ENCODE measurements around the gene AAK1.
"Not testable (repeated sequence)": the region's sequence is repeated elsewhere in the genome, so short reads cannot be mapped to it uniquely, and the experiment has no call there.

AAK1 gene

GRCh38 chr2:69566669-69567068 is 76.9 kb downstream of the AAK1 start:
- no peak for DNase-seq

DNA sequence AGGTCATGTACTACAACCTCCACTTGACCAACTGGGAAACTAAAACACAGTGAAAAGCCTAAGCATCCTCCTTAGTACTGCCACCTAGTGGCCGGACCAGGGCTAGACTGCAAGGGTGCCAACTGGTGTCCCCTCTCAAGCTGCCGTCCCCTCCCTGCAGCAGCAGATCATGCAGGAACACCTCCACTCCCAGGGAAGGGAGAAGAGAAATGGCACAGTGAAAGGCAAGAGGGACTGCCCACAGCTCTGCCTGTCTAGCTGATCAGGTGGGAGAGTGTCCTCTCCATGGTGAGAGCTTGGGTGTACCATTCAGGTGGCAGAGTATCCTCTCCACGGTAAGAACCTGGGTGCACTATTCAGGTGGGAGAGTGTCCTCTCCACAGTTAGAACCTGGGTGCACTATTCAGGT is 78.1 kb downstream of the AAK1 start:
- DNase-seq = peak; percentile 47

- no peak for DNase-seq
Measured at GRCh38 chr2:69564604-69565003, 78.9 kb downstream of the AAK1 start.

GRCh38 chr2:69563021-69563420 is 80.5 kb downstream of the AAK1 start:
- no peak for DNase-seq

DNA sequence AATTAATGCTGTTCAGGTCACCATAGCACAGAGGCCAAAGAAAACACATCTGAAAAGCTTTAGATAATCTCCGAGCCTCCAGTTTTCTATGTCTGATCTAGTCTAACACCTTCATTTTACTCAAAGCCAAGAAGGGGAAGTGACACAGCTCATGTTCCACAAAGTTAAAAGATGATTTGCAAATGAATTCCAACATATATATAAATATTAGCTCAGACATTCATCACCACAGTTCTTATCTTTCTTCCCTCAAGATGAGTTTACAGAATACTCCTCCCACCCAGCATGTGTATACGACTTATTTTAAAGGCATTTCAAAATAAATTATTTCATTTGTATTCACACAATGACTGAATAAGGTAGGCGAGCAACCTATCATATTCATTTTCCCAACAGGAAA is 82.4 kb downstream of the AAK1 start:
- DNase-seq = no peak

DNA sequence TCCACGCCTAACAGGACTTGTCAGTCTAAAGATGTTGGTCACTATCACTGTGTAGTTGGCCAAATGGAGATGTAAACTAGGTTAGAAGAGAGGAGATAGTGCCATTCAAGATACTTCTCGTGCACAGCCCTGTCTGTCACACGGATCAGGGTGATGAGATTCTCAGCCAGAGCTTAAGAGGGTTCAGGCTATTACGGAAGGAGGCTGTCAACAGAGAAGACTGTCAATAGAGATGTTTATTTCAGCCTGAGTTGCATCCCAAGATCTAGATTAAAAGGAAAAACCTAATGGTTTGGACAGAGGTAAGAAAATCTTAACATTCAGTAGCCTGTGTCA is 83.4 kb downstream of the AAK1 start:
- DNase-seq = no peak

DNA sequence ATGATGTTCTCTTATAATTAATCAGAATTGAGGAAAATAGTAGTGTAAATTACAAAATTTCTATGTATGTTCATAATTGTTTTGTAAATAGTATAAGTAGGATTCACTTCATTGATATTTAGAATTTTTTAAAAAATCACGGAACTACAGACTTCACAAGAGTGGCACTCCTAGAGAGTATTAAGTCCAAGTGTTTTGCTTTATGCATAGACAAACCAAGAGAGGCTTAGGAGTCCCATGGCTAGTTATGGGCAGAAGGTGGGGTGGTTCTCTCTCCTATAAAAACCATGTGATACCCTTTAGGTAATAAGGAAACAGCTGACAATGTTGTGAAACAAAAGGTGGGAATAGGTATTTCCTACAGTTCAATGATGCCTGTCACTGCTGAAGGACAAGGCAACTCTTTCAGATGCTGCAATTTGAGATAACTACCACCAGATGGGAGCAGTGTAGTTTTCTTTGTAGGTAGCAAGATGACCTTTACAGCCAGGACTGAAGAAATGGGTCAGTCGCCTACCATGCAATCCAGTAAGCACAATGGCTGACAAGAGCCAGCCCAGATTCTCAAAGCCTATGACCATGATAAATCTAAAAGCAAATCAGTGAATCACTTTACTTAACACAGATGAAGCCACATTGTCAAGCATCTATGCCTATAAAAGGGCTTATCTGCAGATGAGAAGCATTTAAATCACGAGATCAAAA is 83.9 kb downstream of the AAK1 start:
- no peak for DNase-seq

GRCh38 chr2:69556008-69556407 is 87.5 kb downstream of the AAK1 start:
- no peak for DNase-seq

- DNase-seq = no peak
Measured at GRCh38 chr2:69554981-69555380, 88.6 kb downstream of the AAK1 start.

GRCh38 chr2:69554568-69554967 is 89.0 kb downstream of the AAK1 start:
- DNase-seq = no peak

GRCh38 chr2:69553991-69554390 is 89.5 kb downstream of the AAK1 start:
- no peak for DNase-seq

DNA sequence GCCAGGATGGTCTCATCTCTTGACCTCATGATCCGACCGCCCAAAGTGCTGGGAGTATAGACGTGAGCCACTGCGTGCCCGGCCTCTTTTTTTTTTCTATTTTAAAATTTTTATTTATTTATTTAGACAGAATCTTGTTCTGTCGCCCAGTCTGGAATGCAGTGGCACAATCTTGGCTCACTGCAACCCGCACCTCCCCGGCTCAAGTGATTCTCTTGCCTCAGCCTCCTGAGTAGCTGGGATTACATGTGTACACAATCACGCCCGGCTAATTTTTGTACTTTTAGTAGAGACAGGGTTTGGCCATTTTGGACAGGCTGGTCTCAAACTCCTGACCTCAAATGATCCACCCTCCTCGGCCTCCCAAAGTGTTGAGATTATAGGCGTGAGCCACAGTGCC is 93.0 kb downstream of the AAK1 start:
- DNase-seq = not testable (repeated sequence)

GRCh38 chr2:69549421-69549820 is 94.1 kb downstream of the AAK1 start:
- DNase-seq = no peak

DNA sequence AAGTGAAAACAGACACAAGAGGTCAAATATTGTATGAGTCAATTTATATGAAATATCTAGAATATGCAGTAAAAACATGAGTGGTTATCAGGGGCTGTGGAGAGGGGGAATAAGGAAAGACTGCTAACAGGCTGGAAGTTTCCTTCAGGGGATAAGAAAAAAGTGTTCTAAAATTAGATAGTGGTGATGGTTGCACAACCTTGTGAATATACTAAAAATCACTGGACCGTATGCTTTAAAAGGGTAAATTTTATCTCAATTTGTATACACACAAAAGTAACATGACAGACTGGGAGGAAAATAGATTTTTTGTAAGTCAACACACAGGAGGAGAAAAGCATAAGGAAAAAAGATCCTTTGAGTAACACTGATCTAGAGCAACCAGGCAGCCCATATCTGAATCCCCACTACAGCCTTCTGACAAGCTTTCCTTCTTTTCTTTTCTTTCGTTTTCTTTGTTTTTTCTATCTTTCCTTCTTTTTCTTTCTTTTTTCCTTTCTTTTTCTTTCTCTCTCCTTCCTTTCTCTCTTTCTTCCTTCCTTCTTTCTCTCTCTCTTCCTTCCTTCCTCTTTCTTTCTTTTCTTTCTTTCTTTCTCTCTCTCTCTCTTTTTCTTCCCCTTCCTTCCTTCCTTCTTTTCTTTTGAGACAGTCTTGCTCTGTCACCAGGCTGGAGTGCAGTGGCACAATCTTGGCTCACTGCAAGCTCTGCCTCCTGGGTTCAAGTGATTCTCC is 95.4 kb downstream of the AAK1 start:
- no peak for DNase-seq

DNA sequence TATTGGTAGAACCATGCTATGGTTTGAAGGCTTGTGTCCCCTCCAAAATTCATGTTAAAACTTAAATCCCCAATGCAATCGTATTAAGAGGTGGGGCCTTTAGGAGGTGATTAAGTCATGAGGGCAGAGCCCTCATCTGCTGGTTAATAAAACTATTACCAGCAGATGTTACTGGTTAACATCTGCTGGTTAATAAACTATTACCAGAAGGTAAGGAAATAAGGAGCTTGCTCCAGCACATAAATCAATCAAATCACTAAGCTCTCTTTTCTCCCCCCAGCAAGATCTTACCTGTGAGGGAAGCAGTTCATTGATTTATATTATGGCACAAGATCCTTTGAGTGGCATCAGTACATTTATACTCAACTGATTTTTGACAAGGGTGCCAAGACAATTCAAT is 96.9 kb downstream of the AAK1 start:
- no peak for DNase-seq

DNA sequence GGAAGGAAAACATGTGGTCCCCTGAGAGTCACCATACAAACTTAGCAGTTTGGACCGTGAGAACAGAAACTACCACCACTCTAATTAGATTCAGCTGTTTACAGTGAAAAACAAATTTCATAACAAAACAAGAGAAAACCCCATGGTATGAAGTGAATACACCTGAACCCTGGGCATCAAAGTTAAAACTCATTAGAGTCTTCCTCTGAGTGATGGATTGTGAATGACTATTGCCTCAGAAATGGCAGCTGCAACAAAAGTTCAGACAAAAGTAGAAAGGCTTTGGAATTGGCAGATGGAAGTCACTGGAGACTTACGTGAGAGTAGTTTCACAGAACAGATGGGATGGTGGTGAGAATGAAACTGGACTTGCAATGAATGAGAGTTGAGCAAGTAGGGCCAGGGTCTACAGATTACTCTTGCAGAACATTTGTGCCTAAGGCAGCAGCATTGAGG is 98.0 kb downstream of the AAK1 start:
- DNase-seq = no peak

DNA sequence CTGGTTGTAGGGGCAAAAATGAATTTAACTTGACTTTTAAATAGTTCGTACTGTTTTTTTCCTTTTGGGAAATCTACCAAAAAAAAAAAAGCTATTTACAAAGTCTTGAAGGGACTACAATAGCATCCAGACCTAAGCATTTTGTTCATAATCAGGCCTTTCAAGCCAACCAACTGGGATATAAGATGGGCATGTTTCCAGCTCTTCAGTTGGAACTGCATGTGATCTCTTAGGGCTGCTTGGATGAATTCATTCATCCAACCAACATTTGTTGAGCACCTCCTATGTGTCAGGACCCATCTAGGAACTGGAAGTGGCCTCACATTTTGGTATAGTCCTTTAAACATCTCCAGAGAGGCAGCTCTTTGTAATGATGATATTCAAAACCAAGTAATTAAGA is 98.6 kb downstream of the AAK1 start:
- no peak for DNase-seq

- no peak for DNase-seq
Measured at GRCh38 chr2:69539549-69539908, 104.0 kb downstream of the AAK1 start.

GRCh38 chr2:69538872-69539548 is 104.5 kb downstream of the AAK1 start:
- DNase-seq = no peak

- no peak for DNase-seq
Measured at GRCh38 chr2:69538249-69538648, 105.3 kb downstream of the AAK1 start.

DNA sequence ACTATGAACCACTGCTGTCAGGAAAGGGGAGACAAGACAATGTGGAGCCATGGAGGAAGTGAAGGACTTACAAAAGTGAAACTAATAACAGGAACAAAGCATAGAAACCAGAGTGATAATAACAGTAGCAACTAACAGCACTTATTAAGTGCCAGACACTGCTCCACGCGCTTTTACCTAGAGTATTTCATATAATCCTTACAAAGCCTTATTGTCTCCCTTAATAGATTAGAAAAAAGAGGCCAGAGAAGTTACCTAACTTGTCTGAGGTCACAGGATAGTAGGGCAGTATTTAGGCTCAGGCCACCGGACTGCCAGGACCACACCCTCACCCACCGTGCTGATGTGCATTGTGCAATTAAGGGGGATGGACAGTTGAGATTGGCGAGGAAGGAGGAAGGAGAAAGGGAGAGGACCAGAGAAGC is 107.7 kb downstream of the AAK1 start:
- DNase-seq = no peak

DNA sequence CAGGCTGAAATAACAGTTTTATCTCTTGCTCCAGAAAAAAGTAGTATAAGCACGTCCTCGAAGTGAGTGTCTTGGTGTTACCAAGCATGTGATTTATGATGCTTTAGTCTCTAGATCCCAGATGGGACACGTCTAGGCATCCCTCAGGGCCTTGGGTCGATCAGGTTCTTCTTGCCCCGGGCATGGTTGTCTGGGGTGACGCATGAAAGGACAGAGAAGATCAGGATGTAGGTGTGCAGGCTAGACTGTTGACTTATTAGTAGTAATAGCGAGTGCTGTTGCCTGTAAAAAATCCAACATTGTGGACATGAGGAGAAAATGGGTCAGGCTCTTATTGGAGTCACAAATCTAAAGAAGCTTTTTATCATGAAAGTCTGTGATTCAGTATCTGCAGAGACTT is 112.4 kb downstream of the AAK1 start:
- DNase-seq = no peak

GRCh38 chr2:69529480-69529879 is 114.1 kb downstream of the AAK1 start:
- no peak for DNase-seq

GRCh38 chr2:69525261-69525660 is 118.3 kb downstream of the AAK1 start:
- no peak for DNase-seq

All from activated effector memory CD4-positive, alpha-beta T cell treated with Interleukin-2 at 50 U/mL for 16 hours (primary cell).